ENCODE results near the gene SEMA5A. TPM values are rescaled to one million over a fixed set of nuclear protein-coding genes. Genes with fewer than 3 reads are reported as not detected.

SEMA5A gene
- total RNA-seq, 1 donor from 2014 or later = 11.9 TPM

DNA sequence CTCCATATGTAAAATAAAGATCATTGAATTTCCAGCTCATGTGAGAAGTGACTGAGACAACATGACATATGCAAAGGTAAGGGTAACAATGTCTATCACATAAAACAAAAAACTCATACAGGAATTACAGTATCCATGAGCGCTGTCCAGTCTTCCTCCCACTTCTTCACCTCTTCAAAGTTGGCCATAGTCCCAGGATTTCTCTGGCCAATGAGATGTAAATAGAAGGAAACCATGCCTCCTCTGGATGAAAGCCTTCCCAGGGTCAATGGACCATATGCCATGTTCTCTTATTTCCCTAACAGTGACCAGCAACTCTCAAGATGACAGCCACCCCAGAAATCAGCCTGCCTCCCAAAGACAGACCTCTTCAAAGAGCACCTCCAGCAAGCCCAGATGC is 75.5 kb downstream of the SEMA5A start:
- Histone ChIP-seq H3K4me1 (peaks cover 7% of the 10 kb centered on the region), H3K4me2 (no peak overlapping the region), H3K27me3 (no peaks in the 10 kb centered on the region), H3K36me3 (no peaks in the 10 kb centered on the region), H3K4me3 (no peak overlapping the region), H4K20me1 (ENCODE audit: low read depth) (no peaks in the 10 kb centered on the region), H2AFZ (replicated peaks) (no peak overlapping the region), H3F3A (ENCODE audit: low read depth) (no peaks in the 10 kb centered on the region), H3K9me3 (ENCODE audit: low read depth) (no peaks in the 10 kb centered on the region), H3K9ac (no peak overlapping the region), H3K27ac (no peak overlapping the region), H3K79me2 (ENCODE audit: low read depth) (no peaks in the 10 kb centered on the region)
- H3K27ac Mint-ChIP-seq = no peak overlapping the region
- no peaks in the 10 kb centered on the region for H3K27me3 Mint-ChIP-seq (ENCODE audit: insufficient read depth, low read depth)
- no peaks in the 10 kb centered on the region for H3K36me3 Mint-ChIP-seq
- H3K4me1 Mint-ChIP-seq = peaks cover 19% of the 10 kb centered on the region
- no peak overlapping the region for H3K4me3 Mint-ChIP-seq
- no peaks in the 10 kb centered on the region for H3K9me3 Mint-ChIP-seq
- TF ChIP-seq EZH2 (IDR thresholded peaks at IDR 0.05) (no peak), EZH2phosphoT487 (IDR thresholded peaks at IDR 0.05) (no peak)
- TF ChIP-seq, protein P1, sequence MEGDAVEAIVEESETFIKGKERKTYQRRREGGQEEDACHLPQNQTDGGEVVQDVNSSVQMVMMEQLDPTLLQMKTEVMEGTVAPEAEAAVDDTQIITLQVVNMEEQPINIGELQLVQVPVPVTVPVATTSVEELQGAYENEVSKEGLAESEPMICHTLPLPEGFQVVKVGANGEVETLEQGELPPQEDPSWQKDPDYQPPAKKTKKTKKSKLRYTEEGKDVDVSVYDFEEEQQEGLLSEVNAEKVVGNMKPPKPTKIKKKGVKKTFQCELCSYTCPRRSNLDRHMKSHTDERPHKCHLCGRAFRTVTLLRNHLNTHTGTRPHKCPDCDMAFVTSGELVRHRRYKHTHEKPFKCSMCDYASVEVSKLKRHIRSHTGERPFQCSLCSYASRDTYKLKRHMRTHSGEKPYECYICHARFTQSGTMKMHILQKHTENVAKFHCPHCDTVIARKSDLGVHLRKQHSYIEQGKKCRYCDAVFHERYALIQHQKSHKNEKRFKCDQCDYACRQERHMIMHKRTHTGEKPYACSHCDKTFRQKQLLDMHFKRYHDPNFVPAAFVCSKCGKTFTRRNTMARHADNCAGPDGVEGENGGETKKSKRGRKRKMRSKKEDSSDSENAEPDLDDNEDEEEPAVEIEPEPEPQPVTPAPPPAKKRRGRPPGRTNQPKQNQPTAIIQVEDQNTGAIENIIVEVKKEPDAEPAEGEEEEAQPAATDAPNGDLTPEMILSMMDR (IDR thresholded peaks at IDR 0.05) = no peak
- DNase-seq (ENCODE audit: low spot score) = no peak

DNA sequence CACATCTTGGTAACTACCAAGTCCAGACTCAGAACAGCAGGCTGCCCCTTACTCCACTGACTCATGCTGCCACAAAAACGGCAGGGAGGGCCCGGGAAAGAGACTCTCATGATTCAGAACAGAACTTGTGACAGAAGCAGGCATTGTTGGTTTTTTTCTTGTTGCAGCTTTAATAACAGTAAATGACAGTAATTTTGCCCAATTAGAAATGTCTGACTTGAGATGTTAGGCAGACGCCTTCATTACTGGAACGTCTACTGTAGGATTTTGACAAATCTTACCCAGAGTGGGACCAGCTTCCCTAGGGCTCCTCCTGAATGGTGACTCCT is 77.9 kb downstream of the SEMA5A start:
- Histone ChIP-seq H3K9ac (no peak overlapping the region), H3K27me3 (no peaks in the 10 kb centered on the region), H3K27ac (no peak overlapping the region), H3K4me3 (no peak overlapping the region), H3K4me2 (no peak overlapping the region), H3K36me3 (no peaks in the 10 kb centered on the region), H3F3A (ENCODE audit: low read depth) (no peaks in the 10 kb centered on the region), H2AFZ (replicated peaks) (no peak overlapping the region), H3K9me3 (ENCODE audit: low read depth) (no peaks in the 10 kb centered on the region), H3K79me2 (ENCODE audit: low read depth) (no peaks in the 10 kb centered on the region), H4K20me1 (ENCODE audit: low read depth) (no peaks in the 10 kb centered on the region), H3K4me1 (peaks cover 7% of the 10 kb centered on the region)
- DNase-seq (ENCODE audit: low spot score) = no peak
- Mint-ChIP-seq H3K9me3 (no peaks in the 10 kb centered on the region), H3K4me3 (no peak overlapping the region), H3K27ac (peak overlapping the region; percentile 83), H3K27me3 (ENCODE audit: insufficient read depth, low read depth) (no peaks in the 10 kb centered on the region), H3K36me3 (no peaks in the 10 kb centered on the region), H3K4me1 (peaks cover 14% of the 10 kb centered on the region)
- no peak for TF ChIP-seq EZH2 (IDR thresholded peaks at IDR 0.05)

DNA sequence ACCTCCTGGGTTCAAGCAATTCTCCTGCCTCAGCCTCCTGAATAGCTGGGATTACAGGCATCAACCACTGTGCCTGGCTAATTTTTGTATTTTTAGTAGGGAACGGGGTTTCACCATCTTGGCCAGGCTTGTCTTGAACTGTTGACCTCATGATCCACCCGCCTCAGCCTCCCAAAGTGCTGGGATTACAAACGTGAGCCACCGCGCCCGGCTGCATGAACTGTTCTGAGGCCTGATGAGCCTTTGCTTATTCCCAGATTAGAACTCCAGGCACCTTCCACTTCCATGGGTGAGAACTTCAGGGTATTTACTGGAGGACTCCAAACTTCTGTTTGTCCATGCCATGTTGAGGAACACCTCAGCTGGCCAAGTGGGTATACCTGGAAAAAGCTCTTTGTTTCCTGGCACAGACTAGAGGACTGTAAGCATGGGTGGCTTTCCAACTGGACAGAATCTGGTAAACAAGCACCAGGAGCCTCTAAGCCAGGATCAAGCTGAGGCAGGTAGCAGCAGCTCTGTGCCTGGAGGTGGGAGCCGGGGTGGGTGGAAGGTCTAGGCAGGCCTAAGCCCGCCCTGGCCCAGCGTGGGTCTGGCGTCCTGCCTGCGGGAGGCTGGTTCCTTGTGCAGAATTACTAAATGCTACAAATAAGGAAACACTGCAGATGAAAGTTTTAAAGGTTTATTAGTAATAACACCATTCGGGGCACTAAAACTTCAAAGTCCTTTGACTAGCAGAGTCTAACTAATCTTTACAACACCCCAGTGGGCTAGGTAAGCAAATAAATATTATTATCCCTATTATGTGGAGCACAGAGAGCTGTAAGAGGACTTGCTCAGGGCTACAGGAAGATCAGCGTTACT is 78.4 kb downstream of the SEMA5A start:
- Histone ChIP-seq H3K79me2 (ENCODE audit: low read depth) (no peaks in the 10 kb centered on the region), H3K4me1 (peaks cover 3% of the 10 kb centered on the region), H3K36me3 (no peaks in the 10 kb centered on the region), H3K9me3 (ENCODE audit: low read depth) (no peaks in the 10 kb centered on the region), H3K27ac (no peak overlapping the region), H3K4me2 (no peak overlapping the region), H2AFZ (replicated peaks) (no peak overlapping the region), H3K9ac (no peak overlapping the region), H3K27me3 (no peaks in the 10 kb centered on the region), H3K4me3 (no peak overlapping the region), H4K20me1 (ENCODE audit: low read depth) (no peaks in the 10 kb centered on the region), H3F3A (ENCODE audit: low read depth) (no peaks in the 10 kb centered on the region)
- H3K9me3 Mint-ChIP-seq = no peaks in the 10 kb centered on the region
- DNase-seq (ENCODE audit: low spot score) = no peak
- H3K4me1 Mint-ChIP-seq = peaks cover 14% of the 10 kb centered on the region
- H3K27me3 Mint-ChIP-seq (ENCODE audit: insufficient read depth, low read depth) = no peaks in the 10 kb centered on the region
- TF ChIP-seq, protein P1 (IDR thresholded peaks at IDR 0.05) = no peak
- TF ChIP-seq EZH2phosphoT487 (IDR thresholded peaks at IDR 0.05) (no peak), EZH2 (IDR thresholded peaks at IDR 0.05) (no peak)
- H3K36me3 Mint-ChIP-seq = no peaks in the 10 kb centered on the region
- H3K4me3 Mint-ChIP-seq = no peak overlapping the region
- H3K27ac Mint-ChIP-seq = peak overlapping the region; percentile 83

DNA sequence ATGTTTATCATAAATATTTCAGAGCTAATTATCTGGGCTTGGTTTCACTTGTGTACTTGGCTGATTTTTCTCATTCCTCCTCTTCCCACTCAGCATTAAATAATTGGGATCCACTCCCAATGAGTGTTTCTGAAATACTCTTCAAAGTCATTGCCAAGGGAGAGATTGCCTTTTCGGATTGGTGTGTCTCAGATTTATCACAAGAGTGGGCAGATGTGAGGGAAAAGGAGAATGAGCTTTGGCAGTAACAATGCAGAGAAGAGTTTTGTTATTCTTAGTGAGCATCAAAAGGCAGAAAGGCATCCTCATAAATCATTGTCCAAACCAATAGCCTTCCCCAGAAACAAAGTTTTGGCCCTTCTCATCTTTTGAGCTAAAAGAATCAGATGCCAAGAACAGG is 79.2 kb downstream of the SEMA5A start:
- Histone ChIP-seq H3K79me2 (ENCODE audit: low read depth) (no peaks in the 10 kb centered on the region), H3K9me3 (ENCODE audit: low read depth) (no peaks in the 10 kb centered on the region), H4K20me1 (ENCODE audit: low read depth) (no peaks in the 10 kb centered on the region), H2AFZ (replicated peaks) (no peak overlapping the region), H3K4me1 (no peaks in the 10 kb centered on the region), H3K4me2 (no peak overlapping the region), H3K27me3 (no peaks in the 10 kb centered on the region), H3K36me3 (no peaks in the 10 kb centered on the region), H3K9ac (no peak overlapping the region), H3K4me3 (no peak overlapping the region), H3K27ac (no peak overlapping the region), H3F3A (ENCODE audit: low read depth) (no peaks in the 10 kb centered on the region)
- H3K9me3 Mint-ChIP-seq = no peaks in the 10 kb centered on the region
- H3K36me3 Mint-ChIP-seq = no peaks in the 10 kb centered on the region
- TF ChIP-seq EZH2phosphoT487 (IDR thresholded peaks at IDR 0.05) (no peak), EZH2 (IDR thresholded peaks at IDR 0.05) (no peak)
- TF ChIP-seq, protein P1 (IDR thresholded peaks at IDR 0.05) = no peak
- H3K4me1 Mint-ChIP-seq = peaks cover 12% of the 10 kb centered on the region
- H3K27ac Mint-ChIP-seq = no peak overlapping the region
- H3K4me3 Mint-ChIP-seq = no peak overlapping the region
- no peaks in the 10 kb centered on the region for H3K27me3 Mint-ChIP-seq (ENCODE audit: insufficient read depth, low read depth)
- no peak for DNase-seq (ENCODE audit: low spot score)
